ENCODE results near the gene ORM1. TPM values are rescaled to one million over a fixed set of nuclear protein-coding genes. Genes with fewer than 3 reads are reported as not detected.

Gene ORM1
- total and polyA plus RNA-seq, 12 donors, result 0.13 to 0.70 (median 0.55) TPM; not detected in 7

DNA sequence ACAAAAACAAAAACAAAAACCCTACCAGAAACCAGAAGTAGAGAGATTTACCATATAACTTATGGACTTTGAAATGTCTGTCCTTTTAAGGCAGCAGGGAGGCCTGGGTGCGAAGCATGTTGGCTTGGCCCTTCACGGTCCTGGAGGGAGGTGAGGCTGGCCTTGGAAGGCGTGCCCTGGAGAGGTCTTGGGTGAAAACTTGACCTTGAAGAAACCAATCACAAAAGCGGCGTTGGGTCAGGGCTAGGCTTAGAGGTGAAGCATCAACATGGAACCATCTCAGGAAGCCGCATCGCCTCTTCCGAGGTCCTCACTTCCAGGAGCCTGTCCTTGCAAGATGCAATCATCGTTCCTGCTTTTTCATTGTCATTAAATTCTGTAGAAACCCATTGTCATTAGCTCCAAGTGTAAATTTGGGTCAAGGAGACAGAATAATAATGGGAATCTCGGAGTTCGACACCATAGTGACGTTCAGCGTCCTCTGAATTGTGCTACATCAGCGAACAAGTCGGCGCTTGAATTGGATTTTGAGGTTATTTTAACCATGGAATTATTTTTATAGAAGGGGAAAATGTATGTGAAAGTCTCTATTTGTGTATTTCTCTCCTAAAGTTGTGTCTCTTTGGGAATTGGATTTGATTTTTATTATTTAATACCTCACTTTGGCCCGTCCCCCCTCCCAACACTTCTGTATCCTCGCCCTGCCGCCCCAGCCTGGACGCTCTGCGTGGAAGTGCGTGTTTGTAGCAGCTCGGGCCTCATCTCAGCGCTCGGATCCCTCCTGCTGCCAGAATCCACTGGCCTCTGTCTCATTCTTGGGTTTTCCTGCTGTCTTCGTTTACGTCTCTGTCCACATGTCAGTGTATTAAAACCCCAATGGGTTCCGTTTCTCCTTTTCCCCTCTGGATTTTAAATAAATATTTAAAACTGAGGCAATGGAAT is 11.1 kb upstream of the ORM1 start:
- DNase-seq, result no peak
- no peak for ATAC-seq
- TF ChIP-seq CTCF (IDR thresholded peaks at IDR 0.05), result no peak
- no peak overlapping the region for H3K4me3 ChIP-seq
- H3K9me3 ChIP-seq, result peaks cover 0 to 8% (median 0%) of the 10 kb centered on the region in 11 donors
- no peaks in the 10 kb centered on the region for H3K4me1 ChIP-seq
- no peaks in the 10 kb centered on the region for H3K27me3 ChIP-seq
- H3K27ac ChIP-seq, result no peak overlapping the region
- H3K36me3 ChIP-seq, result peaks cover 0 to 23% (median 0%) of the 10 kb centered on the region in 9 donors
- WGBS, 2 donors, result 94% methylated on average over 28 of the region's 28 CpGs
- intact Hi-C loops (cut with DNase I), result no loop called here

- DNase-seq (no peak), ATAC-seq (no peak)
- H3K27ac ChIP-seq, result no peak overlapping the region
- no peak for TF ChIP-seq CTCF (IDR thresholded peaks at IDR 0.05)
- 74 to 89% methylated on average over 8 of the region's 8 CpGs for WGBS, 2 donors
- H3K4me3 ChIP-seq, result no peak overlapping the region
- peaks cover 0 to 19% (median 0%) of the 10 kb centered on the region in 9 donors for H3K36me3 ChIP-seq
- peaks cover 0 to 8% (median 0%) of the 10 kb centered on the region in 11 donors for H3K9me3 ChIP-seq
- intact Hi-C loops (cut with DNase I), result no loop called here
- no peaks in the 10 kb centered on the region for H3K27me3 ChIP-seq
- H3K4me1 ChIP-seq, result peaks cover 0 to under 1% (median 0%) of the 10 kb centered on the region in 9 donors
Measured at GRCh38 chr9:114312513-114312875, 10.4 kb upstream of the ORM1 start.

- DNase-seq, result no peak
- H3K27ac ChIP-seq, result no peak overlapping the region
- peaks cover 0 to 13% (median 0%) of the 10 kb centered on the region in 9 donors for H3K36me3 ChIP-seq
- intact Hi-C loops (cut with DNase I), result no loop called here
- no peak for ATAC-seq
- 86 to 93% methylated on average over 8 of the region's 8 CpGs for WGBS, 2 donors
- H3K4me3 ChIP-seq, result no peak overlapping the region
- H3K4me1 ChIP-seq, result peaks cover 0 to 8% (median 0%) of the 10 kb centered on the region in 9 donors
- no peak for TF ChIP-seq CTCF (IDR thresholded peaks at IDR 0.05)
- peaks cover 0 to 8% (median 0%) of the 10 kb centered on the region in 11 donors for H3K9me3 ChIP-seq
- no peaks in the 10 kb centered on the region for H3K27me3 ChIP-seq
Measured at GRCh38 chr9:114313186-114313585, 9.7 kb upstream of the ORM1 start.

DNA sequence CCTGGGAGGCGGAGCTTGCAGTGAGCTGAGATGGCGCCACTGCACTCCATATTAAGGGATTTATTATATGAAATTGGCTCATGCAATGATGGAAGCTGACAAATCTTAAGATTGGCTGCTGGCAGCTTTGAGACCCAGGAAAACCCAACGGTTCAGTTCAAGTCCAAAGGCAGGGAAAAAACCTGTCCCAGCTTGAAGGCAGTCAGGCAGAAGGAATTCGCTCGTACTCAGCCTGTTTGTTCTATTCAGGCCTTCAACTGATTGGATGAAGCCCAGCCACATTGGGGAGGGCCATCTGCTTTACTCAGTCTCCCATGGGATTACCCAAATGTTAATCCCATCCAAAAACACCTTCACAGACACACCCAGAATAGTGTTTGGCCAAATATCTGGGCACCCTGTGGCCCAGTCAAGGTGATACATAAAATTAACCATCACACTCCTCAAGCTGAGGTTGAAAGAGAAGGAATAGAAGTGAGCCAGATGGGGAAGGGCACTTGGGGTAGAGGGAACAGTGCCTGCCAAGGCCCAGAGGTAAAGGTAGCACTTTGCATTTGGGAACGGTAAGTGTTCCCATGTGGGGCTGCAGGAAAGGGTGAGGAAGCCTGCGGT is 8.5 kb upstream of the ORM1 start:
- intact Hi-C loops (cut with DNase I), result no loop called here
- ATAC-seq (peak in 1 of 8 donors; percentile 34), DNase-seq (no peak)
- Histone ChIP-seq H3K27me3 (peaks cover 0 to 5% (median 0%) of the 10 kb centered on the region in 7 donors), H3K36me3 (peaks cover 0 to 11% (median 0%) of the 10 kb centered on the region in 9 donors), H3K4me3 (no peak overlapping the region), H3K27ac (no peak overlapping the region), H3K9me3 (peaks cover 0 to 8% (median 0%) of the 10 kb centered on the region in 11 donors), H3K4me1 (peaks cover 0 to 8% (median 0%) of the 10 kb centered on the region in 9 donors)
- WGBS, 2 donors, result 75 to 83% methylated on average over 7 of the region's 7 CpGs
- no peak for TF ChIP-seq CTCF (IDR thresholded peaks at IDR 0.05)

All from heart right ventricle (tissue), 16 donors.